GOT3 (cell line): ENCODE measurements around the gene MMP26.

Experiments
- DNase-seq: peaks from one replicate; lab custom pipeline; 2025; ENCODE audit warnings: mixed read lengths; lab: John Stamatoyannopoulos, UW

The MMP26 gene

DNA sequence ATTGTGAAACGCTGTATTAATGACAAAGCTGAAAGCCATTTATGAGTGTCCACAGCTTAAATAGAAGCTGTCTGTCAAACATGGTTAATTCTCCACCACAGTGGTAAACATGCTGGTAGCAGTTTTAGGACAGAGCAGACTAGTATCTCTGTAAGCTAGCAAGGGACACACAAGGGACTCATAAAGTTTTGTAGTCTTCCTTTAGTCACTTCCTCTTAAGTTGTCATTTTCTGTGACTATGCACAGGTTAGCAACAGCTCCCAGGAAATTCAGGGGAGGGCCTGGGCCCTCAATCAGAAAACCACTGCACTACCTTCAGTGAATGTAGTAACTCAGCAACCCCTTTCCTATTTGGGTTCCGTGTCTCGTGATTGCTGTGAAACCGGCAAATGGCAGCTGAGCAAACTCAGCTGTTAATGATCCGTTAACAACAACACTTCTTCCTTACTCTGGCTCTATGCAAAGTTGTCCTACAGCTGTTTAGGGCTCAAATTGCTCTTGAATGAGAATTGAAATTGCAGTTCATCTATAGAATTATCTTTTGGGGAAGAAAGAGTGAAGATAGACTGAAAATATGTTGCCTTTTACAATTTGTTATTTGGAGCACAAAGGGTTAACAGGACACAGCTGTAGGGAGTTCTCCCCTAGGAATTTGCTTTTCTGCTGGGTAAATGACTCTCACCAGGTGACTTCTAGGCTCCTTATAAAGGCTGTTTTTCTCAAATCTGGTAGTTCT lies at the start of gene MMP26:
Gene MMP26 (plus strand): TSS at position 731 of the 736 bp plus-strand sequence.
- DNase-seq: no peak

DNA sequence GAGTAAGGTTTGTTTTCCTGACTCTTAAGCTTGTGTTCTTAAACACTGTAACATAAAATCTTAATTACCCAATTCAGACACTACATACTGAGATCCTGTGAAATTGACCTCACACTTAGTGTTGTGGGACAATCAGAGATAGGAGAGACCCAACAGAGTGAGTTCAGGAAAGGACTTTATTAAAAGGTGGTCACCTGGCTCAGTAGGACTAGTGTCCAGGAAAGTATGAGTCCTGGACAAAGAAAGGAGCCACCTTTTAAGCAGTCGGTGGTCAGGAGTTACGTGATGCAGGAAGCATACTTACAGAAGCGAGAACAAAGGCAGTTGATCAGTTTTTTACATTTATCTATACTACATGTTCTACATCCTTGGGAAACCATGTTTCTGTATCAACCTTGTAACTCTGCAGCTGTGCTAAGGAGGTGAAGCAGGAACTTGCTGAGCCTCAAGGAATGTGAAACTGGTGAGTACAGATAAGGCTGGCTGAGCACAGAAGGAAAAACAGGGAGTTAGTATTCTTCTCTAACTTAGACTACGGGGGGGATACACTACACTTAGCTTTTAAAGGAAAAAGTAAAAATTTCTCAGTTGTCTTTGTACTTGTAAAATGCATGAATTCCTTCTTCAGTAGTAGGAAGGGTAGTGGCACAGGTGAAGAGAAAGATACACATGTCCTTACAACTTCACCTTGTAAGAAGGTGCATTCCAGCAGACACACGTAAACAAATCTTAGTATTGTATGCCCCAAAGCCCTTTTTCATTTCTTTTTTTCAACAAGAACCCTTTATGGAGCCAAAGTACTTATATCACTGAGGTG lies 45.7 kb upstream of the MMP26 start:
- no peak for DNase-seq

DNA sequence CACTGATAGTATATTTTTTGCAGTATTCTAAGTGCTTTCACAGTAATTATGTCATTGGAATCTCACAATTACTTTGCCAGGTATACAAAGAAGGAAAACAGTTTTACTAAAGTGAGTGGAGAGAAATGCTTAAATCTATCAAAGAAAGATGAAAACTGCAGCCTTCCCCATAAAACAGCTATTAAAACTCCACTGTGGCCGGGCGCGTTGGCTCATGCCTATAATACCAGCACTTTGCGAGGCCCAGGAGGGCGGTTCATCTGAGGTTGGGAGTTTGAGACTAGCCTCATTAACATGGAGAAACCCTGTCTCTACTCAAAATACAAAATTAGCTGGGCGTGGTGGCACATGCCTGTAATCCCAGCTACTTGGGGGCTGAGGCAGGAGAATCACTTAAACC lies 41.7 kb upstream of the MMP26 start:
- no peak for DNase-seq

DNA sequence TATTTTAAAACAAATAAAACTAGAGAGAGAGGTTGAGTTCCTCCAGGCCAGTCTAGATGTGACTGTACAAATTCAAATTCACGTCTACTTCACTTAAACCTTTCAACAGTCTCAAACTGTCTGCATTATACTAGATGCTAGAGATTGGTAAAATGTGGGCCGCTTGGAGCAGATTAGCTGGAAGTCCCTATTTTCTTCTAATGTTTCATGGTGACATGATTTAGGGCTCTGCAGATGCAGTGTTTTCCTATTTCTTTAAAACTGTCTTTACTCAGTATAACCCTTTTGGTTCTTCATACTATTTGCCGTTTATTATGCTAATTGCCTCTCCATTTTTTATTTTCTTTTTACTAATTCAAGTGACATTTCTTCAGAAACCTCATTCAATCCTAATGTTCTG lies 40.4 kb upstream of the MMP26 start:
- no peak for DNase-seq

DNA sequence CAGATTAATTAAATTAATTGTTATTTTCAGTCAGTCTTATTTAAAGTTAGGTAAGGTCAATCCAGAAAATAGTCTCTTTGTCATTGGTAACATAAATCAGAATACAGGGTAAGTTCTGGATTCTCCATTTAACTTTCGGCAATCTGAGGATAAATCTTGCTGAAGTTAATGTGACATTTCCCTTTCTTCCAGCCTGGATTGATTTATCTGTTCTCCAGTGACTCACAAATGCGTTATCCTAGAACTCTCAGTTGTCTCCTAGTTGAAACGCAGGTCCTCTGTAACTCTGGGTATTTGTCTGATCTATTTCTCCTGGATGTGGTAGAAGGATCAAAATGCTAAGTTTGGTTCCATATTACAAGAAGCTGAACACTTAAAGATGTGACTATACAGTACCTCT lies 39.8 kb upstream of the MMP26 start:
- DNase-seq: no peak

DNA sequence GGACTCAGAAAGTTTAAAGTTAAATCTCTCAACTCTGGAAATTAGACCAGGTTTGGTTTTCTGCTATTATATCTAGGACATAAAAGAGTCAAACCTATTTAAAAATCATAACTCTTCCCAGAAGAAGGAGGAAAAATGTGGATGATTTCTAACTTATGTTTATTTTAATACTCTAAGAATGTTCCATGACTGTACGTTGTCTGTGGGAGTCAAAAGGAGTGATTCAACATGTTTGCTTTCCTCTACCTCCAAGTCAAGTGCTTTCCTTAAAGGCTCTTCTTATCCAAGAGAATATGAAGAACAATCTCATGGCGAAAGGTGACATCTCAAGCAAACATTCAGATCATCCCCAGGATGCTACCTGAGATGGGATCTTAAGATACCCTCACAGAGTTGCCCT lies 39.2 kb upstream of the MMP26 start:
- DNase-seq: no peak

DNA sequence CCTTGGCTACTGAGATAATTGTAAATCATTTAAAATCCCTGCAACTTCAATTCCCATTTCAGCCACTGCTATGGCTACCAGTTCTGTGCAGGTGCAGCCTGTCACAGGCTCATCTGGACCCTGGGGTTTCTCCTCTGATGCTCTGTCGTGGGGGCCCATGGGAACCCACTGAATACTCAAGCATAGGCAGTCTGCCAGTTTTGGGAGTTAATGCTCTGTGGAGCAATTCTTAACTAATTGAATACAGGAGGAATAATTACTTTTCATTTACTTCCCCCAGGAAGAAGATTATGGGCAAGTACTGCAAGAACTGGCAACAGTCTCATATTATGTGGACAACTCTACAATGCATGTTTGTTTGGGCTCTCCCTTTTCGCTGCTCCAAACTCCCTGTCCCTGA lies 32.8 kb upstream of the MMP26 start:
- no peak for DNase-seq

DNA sequence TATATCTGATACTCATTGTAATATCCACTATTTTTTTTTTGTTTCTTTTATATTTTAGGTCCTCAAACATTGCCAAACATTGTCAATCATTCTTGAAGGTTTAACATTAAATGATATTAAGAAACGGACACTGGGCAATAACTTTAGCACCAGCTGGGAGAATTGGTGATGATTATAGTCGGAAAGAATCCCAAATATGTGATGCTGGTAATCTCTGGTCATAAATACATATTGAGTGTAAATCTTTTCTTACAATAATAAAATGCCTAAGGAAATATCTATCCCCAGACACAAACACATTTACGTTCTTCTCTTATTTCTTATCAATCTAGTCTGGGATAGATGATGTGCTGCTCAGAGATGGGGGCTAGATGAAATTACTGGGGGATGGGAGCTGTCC lies 32.1 kb upstream of the MMP26 start:
- no peak for DNase-seq

DNA sequence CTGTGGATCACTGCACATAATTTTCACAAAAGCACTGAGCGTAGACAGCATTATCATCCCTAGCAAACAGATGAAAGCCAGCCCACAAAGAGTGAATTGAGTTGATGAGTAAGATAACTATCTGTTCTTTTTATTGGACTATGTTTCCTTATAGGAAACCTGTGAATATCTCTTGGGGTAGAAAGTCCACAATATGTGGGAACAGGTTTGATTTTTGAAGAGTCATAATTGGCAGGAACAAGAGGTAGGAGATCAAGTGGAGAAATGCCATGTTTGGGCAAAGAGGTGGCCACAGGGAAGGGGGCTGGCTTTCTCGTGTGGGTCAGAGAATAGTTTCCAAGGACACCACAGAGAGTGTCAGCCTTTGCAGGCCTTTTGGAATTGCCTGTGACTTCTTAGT lies 30.8 kb upstream of the MMP26 start:
- no peak for DNase-seq

DNA sequence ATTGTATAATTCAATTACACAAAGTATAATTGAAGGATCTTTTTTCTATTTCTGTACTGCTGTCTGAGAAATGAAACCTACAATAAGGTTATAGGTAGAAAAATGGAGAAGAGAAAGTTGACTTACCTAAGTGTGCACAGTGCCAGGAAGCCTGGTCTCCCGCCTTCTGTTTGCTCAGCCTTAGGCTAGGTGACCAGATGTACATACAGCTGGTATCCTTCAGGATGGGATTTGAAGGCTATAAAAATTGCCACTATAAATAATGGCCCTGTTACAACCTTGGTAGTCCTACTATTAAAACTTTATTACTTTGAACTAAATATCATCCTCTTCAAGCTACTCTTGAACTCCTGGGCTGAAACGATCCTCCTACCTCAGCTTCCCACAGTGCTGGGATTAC lies 26.6 kb upstream of the MMP26 start:
- no peak for DNase-seq

DNA sequence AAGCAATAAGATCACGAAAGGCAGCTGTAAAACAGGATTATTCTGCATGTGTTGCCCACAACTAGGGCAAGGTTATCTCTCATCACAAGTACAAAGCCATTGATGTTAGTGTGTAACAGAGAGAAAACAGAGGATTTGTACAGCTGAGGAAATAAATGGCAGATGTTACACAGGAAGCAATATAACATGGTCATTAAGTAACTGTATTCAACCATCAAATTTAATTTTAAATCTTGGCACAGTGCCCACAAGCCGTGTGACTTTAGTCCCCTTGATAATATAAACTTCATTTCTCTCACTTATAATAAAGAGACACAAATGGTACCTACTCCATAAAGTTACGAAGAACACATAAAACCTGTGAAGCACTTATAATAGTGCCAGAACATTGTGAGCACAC lies 24.2 kb upstream of the MMP26 start:
- DNase-seq: no peak

DNA sequence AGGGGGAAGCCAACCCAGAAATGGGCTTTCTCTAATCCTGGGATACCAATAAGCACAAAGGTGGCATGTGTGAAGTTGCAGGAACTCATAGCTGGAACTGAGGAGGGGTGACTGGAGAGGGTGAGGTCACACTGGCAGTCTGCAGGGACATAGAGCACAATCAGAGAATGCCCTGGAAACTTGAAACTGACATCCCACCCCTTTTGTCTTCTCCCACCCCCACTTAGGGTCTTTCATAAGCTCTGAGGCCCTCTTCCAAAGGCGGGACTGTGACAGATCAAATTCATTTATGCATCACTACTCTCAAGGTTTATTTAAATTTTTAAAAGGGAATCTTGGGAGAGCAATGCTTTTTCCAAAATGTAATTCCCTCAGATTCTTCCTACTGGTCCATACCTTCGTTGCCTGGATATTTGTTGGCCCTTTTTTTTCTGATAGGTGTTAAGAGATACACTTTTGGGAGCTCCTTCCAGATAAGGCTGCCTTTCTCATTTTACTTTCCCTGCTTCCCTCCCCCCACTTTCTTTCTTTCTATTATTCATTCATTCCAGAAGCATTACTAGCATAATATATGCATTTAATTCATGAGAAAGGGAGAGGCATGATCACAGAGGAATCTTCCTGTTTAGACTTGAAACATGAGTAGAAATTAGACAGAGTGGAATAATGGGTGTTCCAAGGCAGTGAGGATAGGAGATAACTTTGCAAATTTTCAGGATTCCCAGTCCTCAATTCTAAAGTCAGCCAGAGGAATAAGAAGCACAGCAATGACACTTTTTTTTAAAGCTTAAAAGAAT lies 21.8 kb upstream of the MMP26 start:
- no peak for DNase-seq

DNA sequence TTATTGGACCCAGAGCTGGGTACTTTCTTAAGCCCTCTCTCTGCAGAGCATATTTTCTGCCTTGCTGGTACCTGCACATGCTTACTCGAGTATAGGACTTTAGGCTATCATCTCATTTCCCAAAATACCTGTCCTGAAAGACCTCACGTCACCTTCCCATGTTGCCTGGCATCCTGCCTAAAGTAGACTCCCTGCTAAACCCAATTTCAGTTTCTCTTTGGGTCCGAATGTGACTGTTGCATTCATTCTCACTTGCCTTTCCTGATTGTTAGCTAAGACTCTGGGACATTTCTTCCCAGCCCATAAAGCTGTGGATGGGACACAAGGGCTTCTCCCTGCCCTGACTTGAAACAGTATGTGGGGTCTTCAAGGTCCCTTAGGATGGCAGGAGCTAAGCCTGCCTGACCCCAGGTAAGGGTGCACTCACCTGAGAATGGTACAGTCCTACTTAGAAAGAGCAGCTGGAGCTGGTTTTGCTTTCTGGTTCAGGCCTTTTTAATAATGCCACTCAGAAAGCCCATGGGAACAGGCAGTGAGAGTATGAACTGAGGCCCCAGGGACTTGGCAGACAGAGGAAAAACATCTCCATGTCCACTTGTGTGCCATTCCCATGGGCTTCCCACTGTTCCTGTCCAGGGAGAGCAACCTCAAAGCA lies 19.8 kb upstream of the MMP26 start:
- DNase-seq: no peak

DNA sequence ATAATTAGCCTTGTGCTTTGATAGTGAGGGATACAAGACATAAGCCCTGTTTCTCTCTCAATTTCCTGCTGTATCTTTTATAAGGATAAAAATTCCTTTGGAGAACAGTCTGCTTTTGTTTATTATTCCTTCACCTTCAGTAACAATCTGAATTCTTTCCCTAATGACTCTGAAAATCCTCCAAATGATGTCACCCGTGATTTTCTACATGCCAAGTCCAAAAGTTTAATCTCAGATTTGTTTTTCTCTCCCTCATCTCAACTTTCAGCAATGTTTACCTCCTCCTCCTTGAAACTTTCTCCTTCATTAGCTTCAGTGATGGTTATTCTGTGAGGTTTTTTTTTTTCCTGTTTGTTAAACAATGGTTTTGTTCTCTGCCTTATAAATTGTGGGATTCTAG lies 9.1 kb upstream of the MMP26 start:
- no peak for DNase-seq

DNA sequence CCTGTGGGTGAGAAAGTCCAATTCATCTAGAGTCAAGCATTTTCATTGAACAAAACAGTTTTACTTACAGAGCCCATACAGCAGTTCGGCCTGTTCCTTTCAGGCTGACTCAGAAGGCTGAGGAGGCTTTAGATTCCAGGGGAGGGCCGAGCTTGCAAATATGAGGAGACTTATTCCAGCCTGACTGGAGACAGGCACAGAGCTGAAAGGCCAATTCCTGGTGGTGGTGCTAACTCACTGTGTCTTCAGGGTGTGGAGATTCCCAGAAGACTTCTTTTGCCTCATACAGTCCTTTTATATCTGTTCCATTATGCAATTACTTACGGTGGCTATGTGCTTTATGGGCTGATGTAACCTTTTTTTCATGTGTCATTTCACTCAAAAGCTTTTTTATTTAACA lies 7.0 kb upstream of the MMP26 start, which contains the start of gene OR51E2:
Gene OR51E2 (minus strand): TSS at position 269 of the 400 bp plus-strand sequence. CDS start 15,142 bp downstream, outside the sequence.
- no peak for DNase-seq

DNA sequence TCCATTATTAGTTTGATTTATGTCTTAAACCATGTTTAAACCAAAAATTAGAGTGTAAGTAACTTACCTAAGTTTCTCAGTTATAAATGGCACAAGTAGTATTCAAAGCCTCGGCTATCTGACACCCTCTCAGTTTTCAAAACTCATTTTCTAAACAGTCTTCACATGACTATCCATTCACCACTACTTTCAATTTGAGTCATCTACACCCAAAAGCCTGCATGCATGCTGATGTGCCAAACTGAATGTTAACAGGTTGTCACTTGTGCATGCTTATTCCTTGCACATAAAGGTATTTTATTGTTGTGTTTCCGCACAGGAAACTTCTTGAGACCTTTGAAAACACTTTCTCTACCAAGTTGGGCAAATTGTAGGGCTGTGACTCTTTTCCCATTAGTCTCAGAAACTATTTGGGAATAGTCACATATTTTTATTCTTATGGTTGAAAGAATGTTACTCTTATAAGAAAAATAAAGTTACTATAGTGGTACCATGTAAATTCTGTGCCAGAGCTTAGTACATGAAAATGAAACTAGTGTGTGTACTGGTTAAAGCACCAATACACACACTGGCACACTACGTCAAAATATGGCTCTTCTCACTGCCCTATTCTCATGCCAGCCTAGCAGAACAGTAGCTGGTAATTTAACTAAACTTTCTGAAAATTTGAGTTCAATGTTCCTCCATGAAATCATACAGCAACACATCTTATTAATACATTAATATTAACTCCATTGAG lies 4.7 kb upstream of the MMP26 start:
- no peak for DNase-seq

DNA sequence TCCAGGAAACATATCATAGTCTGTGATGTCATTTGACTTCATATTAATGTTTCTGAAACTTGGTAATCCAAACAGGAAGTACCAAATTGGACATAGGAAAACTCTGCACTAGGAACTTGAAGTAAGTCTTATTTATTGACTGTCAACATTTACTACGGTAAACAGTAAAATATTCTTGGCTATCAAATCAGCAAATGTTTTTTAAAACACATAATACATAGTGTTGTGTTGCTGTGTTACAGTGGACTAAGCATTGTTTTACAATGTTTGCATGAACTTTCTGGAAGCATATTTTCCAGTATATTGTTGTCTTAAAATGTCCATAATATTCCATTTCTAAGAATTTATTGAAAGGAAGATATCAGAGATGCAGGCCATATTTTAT lies 4.2 kb upstream of the MMP26 start:
- DNase-seq: no peak

DNA sequence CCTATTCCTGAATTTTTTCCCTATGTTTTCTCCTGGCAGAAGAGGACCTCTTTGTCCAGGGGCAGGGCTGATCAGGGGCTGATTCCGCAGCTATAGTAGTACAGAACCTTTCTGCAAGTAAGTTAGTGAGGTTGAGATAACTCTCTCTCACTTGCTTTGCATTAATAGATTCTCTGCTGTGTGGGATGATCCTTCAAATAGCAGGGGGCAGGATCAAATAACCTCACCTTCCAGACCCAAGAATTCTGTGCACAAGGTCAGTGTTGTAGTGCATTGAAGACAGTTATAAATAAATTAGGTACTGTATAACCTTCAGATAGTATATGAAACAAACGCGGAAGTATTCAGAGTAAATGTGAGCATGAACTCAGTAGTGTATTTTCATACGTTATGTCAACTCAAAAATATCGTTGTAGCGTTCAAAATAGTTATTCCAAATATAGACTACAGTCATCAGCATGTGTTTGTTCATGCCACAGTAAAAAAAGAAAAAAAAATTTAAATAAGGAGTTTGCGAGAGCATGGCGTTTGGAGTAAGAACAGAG lies 278 bp downstream of the MMP26 start:
- DNase-seq: no peak

DNA sequence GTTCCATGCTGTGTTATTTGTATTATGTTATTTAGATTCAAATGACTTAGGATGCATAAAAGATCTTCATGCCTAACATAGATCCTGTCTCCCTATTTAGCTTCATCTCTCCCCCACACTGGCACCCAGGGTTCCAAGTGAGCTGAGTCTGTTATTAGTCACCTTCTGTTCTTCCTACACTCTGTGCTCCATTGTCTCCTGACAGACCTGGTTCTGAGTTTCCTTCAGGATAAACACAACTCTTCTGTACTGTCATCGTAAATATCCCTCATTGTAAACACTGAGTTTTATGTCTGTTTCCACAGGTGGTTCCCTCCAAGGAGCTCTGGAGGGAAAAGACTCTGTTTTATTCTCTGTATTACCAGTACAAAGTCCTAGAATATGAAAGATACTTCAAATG lies 8.7 kb downstream of the MMP26 start:
- DNase-seq: no peak

DNA sequence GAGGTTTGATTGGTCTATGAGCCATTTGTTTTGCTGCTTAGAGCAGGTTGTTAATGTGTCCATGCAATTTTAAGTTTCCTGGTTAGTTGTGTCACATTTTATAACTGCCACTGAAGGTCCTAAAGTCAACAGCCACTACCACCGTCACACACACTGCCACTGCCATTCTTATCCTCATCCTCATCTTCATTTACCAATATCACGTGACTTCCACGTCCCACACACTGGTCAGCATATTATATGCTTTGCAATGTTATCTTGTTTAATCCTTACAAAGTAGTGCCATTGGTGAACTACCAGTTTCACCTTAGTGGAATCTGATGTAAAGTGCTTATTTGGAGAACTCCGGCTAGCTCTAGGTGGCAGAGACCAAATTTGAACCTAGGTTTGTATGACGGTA lies 9.7 kb downstream of the MMP26 start:
- no peak for DNase-seq
